NCI-H1092 treated with DMSO at 0.1 percent for 48 hours (cell line): ENCODE measurements around the gene LRIG1.
A peak's percentile ranks its signal among the peaks of the same experiment; 100 is the strongest.

Experiments
- DNase-seq: peaks from one replicate; lab custom pipeline; 2025; lab: John Stamatoyannopoulos, UW

The LRIG1 gene

GRCh38 chr3:66486646-66487045, 14.2 kb downstream of the LRIG1 start:
- no peak for DNase-seq

GRCh38 chr3:66486202-66486601, 14.6 kb downstream of the LRIG1 start:
- DNase-seq, result no peak

- DNase-seq, result no peak
These were observed 15.4 kb downstream of the LRIG1 start for GRCh38 chr3:66485291-66485968.

GRCh38 chr3:66484106-66484844, 16.5 kb downstream of the LRIG1 start:
- DNase-seq, result no peak

- DNase-seq, result peak; percentile 50
These were observed 17.4 kb downstream of the LRIG1 start for GRCh38 chr3:66483409-66483906.

GRCh38 chr3:66483006-66483405, 17.8 kb downstream of the LRIG1 start:
- peak; percentile 52 for DNase-seq

GRCh38 chr3:66482018-66482404, 18.8 kb downstream of the LRIG1 start:
- peak; percentile 19 for DNase-seq

- DNase-seq, result no peak
These were observed 19.5 kb downstream of the LRIG1 start for GRCh38 chr3:66481071-66482017.

GRCh38 chr3:66480666-66481065, 20.2 kb downstream of the LRIG1 start:
- no peak for DNase-seq

GRCh38 chr3:66479532-66479947, 21.3 kb downstream of the LRIG1 start:
- no peak for DNase-seq

- peak; percentile 73 for DNase-seq
These were observed 21.9 kb downstream of the LRIG1 start for GRCh38 chr3:66478960-66479359.

GRCh38 chr3:66477856-66478255, 23.0 kb downstream of the LRIG1 start:
- DNase-seq, result no peak

- no peak for DNase-seq
These were observed 23.9 kb downstream of the LRIG1 start for GRCh38 chr3:66476852-66477381.

GRCh38 chr3:66475386-66476020, 25.3 kb downstream of the LRIG1 start:
- DNase-seq, result peak; percentile 84

GRCh38 chr3:66473692-66474091, 27.1 kb downstream of the LRIG1 start:
- no peak for DNase-seq

GRCh38 chr3:66473181-66473580, 27.6 kb downstream of the LRIG1 start:
- DNase-seq, result no peak

- no peak for DNase-seq
These were observed 28.3 kb downstream of the LRIG1 start for GRCh38 chr3:66472313-66473134.

- no peak for DNase-seq
These were observed 29.7 kb downstream of the LRIG1 start for GRCh38 chr3:66470956-66471686.

- no peak for DNase-seq
These were observed 30.5 kb downstream of the LRIG1 start for GRCh38 chr3:66470285-66470684.

- no peak for DNase-seq
These were observed 31.6 kb downstream of the LRIG1 start for GRCh38 chr3:66469220-66469640.
